ENCODE data around the gene DPRX. TPM values are rescaled to one million over a fixed set of nuclear protein-coding genes. Genes with fewer than 3 reads are reported as not detected.

DPRX gene
- total RNA-seq, 3 donors from 2014 or later = not detected

DNA sequence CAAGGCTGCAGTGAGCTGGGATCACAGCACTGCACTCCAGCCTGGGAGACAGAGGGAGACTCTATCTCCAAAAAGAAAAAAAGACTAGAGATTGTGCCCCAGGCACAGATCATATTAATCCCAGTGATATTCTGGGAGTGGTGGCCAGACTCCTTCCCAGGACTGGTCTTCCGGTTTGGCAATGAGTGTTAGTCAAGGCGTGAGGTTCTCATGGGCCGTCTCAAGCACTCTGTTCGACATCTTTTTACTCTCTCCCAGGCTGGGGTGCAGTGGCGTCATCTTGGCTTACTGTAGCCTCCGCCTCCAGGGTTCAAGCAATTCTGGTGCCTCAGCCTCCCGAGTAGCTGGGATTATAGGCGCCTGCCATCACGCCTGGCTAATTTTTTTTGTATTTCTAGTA lies 5.3 kb upstream of the DPRX start:
- Mint-ChIP-seq H3K36me3 (ENCODE audit: insufficient read depth) (no peaks in the 10 kb centered on the region), H3K9me3 (no peaks in the 10 kb centered on the region), H3K4me1 (ENCODE audit: low read depth) (no peaks in the 10 kb centered on the region)

DNA sequence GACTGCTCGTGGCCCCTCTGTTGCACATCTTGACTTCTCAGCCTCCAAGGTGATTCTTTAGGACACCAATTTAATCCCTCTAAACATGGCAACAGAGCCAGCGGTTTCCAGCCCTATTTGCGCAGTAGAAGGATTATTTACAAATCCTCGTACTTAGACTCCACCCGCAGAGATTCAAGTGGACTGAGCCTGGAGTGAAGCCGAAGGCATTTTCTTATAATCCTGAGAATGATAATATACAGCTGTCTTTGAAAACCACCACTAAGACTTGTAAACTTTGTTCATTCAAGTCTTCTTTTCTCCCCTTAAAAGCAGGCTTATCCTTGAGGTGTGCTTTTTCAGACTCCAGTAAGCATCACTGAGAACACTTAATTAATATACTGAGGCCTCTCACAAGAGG lies 4.8 kb upstream of the DPRX start:
- no peak for ATAC-seq
- DNase-seq = no peak
- Mint-ChIP-seq H3K36me3 (ENCODE audit: insufficient read depth) (no peaks in the 10 kb centered on the region), H3K4me3 (no peak overlapping the region), H3K9me3 (peaks cover 3% of the 10 kb centered on the region), H3K27me3 (ENCODE audit: low read depth) (no peaks in the 10 kb centered on the region), H3K4me1 (ENCODE audit: low read depth) (no peaks in the 10 kb centered on the region)

More for the DNA sequence above, 5.3 kb upstream of the DPRX start:
- ATAC-seq (no peak), DNase-seq (no peak)
- H3K4me3 Mint-ChIP-seq = no peak overlapping the region
- H3K27me3 Mint-ChIP-seq (ENCODE audit: low read depth) = no peaks in the 10 kb centered on the region

DNA sequence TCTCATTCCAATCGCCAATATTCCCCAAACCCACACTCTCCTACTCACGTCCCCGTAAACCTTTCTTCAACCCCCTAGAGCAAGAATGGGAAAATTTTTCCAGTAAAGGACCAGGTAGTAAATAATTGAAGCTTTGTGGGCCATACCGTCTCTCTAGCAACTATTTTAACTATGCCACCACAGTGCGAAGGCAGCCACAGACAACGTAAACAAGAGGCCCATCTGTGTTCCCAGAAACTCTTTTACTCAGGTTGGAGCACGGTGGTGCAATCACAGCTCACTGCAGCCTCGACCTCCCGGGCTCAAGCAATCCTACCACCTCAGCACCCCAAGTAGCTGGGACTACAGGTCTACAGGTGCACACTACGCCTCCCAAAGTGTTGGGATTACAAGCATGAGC lies 3.0 kb downstream of the DPRX start:
- Mint-ChIP-seq H3K9me3 (peaks cover 20% of the 10 kb centered on the region), H3K4me1 (ENCODE audit: low read depth) (no peaks in the 10 kb centered on the region), H3K4me3 (no peak overlapping the region), H3K27me3 (ENCODE audit: low read depth) (peaks cover 1% of the 10 kb centered on the region), H3K36me3 (ENCODE audit: insufficient read depth) (no peaks in the 10 kb centered on the region)
- ATAC-seq (no peak), DNase-seq (no peak)

DNA sequence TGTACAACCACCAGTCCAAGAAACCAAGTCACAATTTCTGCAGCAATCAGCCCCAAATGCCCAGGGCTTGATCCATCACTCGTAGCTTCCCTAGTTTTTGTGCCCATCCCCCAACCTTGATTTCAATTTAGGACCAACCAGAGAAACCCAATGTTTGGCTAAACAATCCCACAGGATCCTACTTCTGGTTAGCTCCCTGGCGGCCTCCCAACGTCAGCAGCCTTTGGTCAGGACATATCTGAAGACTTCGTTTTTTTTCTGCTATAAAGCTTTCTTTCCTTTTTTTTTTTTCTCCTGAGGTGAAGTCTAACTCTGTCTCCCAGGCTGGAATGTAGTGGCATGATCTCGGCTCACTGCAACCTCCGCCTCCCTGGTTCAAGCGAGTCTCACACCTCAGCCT lies 7.7 kb downstream of the DPRX start:
- peaks cover 22% of the 10 kb centered on the region for H3K9me3 Mint-ChIP-seq
- DNase-seq = no peak
- H3K4me1 Mint-ChIP-seq (ENCODE audit: low read depth) = no peaks in the 10 kb centered on the region
- peaks cover 1% of the 10 kb centered on the region for H3K27me3 Mint-ChIP-seq (ENCODE audit: low read depth)
- no peak for ATAC-seq
- H3K36me3 Mint-ChIP-seq (ENCODE audit: insufficient read depth) = no peaks in the 10 kb centered on the region
- H3K4me3 Mint-ChIP-seq = no peak overlapping the region

DNA sequence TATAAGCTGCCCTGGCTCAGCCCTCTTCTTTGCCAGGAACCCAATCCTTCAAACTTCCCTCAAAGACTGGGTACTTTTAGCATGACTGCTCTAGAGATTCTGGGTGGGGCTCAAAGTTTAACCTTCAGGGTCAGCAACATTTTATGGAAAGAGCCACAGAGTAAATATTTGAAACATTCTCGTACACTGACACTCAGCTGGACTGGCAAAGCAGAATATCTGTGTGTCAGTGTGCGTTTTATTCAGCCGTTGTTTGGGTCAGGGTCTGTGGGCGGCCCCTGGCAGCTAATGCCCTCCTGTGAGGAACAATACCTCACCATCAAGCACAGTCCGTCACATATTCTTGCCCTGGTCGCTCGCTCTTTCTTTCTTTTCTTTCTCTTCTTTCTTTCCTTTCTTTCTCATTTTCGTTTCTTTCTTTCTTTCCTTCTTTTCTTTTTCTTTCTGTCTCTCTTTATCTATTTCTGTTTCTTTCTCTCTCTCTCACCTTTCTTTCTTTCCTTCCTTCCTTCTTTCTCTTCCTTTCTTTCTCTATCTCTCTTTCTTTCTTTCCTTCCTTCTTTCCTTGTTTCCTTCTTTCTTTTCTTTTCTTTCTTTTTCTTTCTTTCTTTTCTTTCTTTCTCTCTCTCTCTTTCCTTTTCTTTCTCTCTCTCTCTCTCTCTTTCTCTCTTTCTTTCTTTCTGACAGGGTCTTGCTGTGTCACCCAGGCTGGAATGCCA lies 10.7 kb downstream of the DPRX start:
- Mint-ChIP-seq H3K36me3 (ENCODE audit: insufficient read depth) (no peaks in the 10 kb centered on the region), H3K4me3 (no peak overlapping the region), H3K4me1 (ENCODE audit: low read depth) (no peaks in the 10 kb centered on the region), H3K27me3 (ENCODE audit: low read depth) (no peaks in the 10 kb centered on the region), H3K9me3 (peaks cover 12% of the 10 kb centered on the region)
- DNase-seq = no peak
- no peak for ATAC-seq

DNA sequence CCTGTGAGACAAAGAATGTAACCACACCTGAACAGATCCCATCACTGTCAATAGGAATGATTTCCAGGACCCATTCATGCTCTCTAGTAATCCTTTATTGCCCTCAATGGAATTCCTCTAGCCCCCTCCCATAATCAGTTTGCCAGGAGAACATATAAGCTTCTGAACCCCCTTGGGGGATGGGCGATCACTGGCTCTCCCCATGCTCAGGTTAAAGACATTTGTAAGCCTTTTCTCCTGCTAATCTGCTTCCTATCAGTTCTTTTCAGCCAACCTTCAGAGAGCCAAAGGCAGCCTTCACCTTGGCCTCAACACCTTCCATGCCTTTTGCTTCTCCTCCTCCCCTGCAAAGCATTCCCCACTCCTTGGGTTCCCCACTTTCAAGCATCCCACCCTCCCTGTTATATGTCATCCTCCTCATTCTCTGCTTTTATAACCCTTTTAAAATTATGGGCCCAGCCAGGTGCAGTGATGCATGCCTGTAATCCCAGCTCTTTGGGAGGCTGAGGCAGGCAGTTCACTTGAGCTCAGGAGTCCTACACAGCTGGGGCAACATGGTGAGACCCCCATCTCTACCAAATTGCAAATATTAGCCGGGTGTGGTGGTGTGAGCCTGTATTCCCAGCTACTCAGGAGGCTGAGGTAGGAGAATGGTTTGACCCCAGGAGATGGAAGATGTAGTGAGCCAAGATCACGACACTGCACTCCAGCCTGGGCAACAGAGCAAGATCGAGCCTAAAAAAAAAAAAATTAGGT lies 12.4 kb downstream of the DPRX start:
- H3K36me3 Mint-ChIP-seq (ENCODE audit: insufficient read depth) = no peaks in the 10 kb centered on the region
- peaks cover 12% of the 10 kb centered on the region for H3K9me3 Mint-ChIP-seq
- H3K4me1 Mint-ChIP-seq (ENCODE audit: low read depth) = no peaks in the 10 kb centered on the region
- DNase-seq (no peak), ATAC-seq (no peak)
- no peak overlapping the region for H3K4me3 Mint-ChIP-seq
- H3K27me3 Mint-ChIP-seq (ENCODE audit: low read depth) = no peaks in the 10 kb centered on the region

DNA sequence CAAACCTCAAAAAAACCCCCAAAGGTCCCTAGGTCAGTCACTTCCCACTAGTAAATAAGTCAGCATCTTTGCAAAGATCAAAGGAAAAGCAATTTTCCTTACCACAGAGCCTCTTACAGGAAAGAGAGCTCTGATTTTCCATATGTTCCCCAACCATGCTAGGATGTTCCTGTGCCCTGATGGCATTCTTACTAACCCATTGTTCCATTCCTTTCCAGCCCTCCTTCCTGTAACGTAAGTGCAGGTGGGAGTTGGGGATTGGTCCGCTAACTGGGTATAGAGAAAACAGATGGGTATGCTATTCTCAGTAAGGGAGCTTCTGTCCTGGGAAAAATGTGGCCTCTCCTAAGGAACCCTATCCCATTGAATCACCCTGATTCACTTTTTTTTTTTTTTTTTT lies 14.3 kb downstream of the DPRX start:
- Mint-ChIP-seq H3K4me3 (no peak overlapping the region), H3K4me1 (ENCODE audit: low read depth) (no peaks in the 10 kb centered on the region), H3K36me3 (ENCODE audit: insufficient read depth) (no peaks in the 10 kb centered on the region), H3K27me3 (ENCODE audit: low read depth) (no peaks in the 10 kb centered on the region), H3K9me3 (peaks cover 16% of the 10 kb centered on the region)
- ATAC-seq (no peak), DNase-seq (no peak)

DNA sequence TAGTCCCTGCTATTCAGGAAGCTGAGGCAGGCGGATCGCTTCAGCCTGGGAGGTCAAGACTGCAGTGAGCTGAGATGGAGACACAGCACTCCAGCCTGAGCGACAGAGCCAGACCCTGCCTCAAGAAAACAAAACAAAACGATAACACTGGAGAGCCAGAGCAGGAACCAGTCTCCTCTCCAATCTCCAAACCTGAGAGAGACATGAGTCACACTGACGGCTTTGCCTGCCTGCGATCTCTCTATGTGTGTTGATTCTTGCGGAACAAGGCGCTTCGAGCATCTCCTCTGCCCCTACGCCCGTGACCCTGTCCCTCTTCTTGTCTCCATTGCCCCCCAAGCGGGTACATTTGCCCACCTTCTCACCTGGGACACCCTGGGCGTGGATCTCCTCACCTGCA lies 15.6 kb downstream of the DPRX start:
- DNase-seq = no peak
- H3K4me1 Mint-ChIP-seq (ENCODE audit: low read depth) = no peaks in the 10 kb centered on the region
- H3K9me3 Mint-ChIP-seq = peaks cover 16% of the 10 kb centered on the region
- no peaks in the 10 kb centered on the region for H3K36me3 Mint-ChIP-seq (ENCODE audit: insufficient read depth)
- H3K27me3 Mint-ChIP-seq (ENCODE audit: low read depth) = no peaks in the 10 kb centered on the region
- ATAC-seq = no peak
- H3K4me3 Mint-ChIP-seq = no peak overlapping the region

DNA sequence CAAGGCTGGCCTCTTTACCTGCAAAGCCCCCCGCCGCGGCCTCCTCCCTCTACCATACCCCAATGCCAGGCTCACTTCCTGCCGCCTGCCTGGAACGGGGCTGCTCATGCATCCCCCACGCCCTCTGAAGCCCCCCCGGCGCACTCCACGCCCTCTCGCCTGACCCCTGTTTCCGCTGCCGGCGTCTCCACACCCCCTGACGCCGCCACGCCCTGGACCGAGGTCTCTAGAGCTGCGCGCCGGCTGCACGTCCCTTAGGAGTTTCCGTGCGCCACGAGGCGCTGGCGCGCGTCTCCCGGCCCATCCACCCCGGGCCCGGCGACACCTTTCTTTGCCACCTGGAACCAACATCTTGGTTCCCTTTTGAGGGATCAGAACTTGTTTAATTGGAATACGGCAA lies 16.0 kb downstream of the DPRX start:
- no peaks in the 10 kb centered on the region for H3K36me3 Mint-ChIP-seq (ENCODE audit: insufficient read depth)
- H3K27me3 Mint-ChIP-seq (ENCODE audit: low read depth) = no peaks in the 10 kb centered on the region
- DNase-seq = no peak
- no peak overlapping the region for H3K4me3 Mint-ChIP-seq
- H3K4me1 Mint-ChIP-seq (ENCODE audit: low read depth) = no peaks in the 10 kb centered on the region
- ATAC-seq = no peak
- H3K9me3 Mint-ChIP-seq = peaks cover 14% of the 10 kb centered on the region

DNA sequence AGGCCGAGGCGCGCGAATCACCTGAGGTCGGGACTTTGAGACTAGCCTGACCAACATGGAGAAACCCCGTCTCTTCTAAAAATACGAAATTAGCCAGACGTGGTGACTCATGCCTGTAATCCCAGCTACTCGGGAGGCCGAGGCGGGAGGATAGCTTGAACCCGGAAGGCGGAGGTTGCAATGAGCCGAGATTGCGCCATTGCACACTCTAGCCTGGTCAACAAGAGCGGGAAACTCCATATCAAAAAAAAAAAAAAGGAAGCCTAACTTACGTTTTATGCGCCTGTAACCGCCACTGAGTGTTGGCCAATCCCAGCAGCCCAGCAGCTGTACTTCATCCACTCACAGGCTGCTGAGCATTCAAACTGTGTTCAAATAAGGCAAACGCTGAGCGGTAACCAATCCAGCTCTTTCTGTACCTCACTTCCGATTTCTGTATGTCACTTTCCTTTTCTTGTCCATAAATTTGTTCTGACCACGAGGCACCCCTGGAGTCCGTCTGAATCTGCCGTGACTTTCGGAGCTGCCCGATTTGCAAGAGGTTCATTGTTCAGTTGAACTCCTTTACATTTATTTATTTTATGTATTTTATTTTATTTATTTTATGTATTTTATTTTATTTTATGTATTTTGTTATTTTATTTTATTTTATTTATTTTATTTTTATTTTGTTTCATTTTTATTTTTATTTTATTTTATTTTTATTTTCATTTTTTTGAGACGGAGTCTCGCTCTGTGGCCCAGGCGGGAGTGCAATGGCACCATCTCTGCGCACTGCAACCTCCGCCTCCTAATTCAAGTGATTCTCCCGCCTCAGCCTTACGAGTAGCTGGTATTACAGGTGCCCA lies 18.2 kb downstream of the DPRX start:
- Mint-ChIP-seq H3K36me3 (ENCODE audit: insufficient read depth) (no peaks in the 10 kb centered on the region), H3K4me1 (ENCODE audit: low read depth) (no peaks in the 10 kb centered on the region), H3K27me3 (ENCODE audit: low read depth) (no peaks in the 10 kb centered on the region), H3K4me3 (no peak overlapping the region), H3K9me3 (peaks cover 16% of the 10 kb centered on the region)
- DNase-seq (no peak), ATAC-seq (no peak)

DNA sequence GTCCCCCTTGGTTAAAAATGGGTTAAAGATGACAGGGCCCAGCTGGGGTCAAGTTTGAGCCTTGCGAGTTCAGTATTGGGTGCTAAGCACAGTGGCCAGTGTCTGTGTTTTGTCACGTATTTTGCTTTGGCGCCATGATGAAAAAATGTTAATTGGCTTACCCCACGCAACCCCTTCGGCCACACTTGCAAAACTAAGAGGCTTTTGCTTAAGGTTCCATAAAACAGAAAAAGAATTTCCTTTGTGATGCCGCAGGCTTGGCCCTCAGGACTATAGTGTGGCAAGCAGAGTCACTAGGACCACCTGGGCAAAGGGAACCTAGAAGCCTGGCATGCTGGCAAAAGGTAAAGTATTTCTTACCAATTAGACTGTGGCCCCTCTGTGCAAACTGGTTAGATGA lies 20.7 kb downstream of the DPRX start:
- H3K4me3 Mint-ChIP-seq = no peak overlapping the region
- H3K36me3 Mint-ChIP-seq (ENCODE audit: insufficient read depth) = no peaks in the 10 kb centered on the region
- peaks cover 19% of the 10 kb centered on the region for H3K9me3 Mint-ChIP-seq
- ATAC-seq (no peak), DNase-seq (no peak)
- H3K27me3 Mint-ChIP-seq (ENCODE audit: low read depth) = no peaks in the 10 kb centered on the region
- no peaks in the 10 kb centered on the region for H3K4me1 Mint-ChIP-seq (ENCODE audit: low read depth)

DNA sequence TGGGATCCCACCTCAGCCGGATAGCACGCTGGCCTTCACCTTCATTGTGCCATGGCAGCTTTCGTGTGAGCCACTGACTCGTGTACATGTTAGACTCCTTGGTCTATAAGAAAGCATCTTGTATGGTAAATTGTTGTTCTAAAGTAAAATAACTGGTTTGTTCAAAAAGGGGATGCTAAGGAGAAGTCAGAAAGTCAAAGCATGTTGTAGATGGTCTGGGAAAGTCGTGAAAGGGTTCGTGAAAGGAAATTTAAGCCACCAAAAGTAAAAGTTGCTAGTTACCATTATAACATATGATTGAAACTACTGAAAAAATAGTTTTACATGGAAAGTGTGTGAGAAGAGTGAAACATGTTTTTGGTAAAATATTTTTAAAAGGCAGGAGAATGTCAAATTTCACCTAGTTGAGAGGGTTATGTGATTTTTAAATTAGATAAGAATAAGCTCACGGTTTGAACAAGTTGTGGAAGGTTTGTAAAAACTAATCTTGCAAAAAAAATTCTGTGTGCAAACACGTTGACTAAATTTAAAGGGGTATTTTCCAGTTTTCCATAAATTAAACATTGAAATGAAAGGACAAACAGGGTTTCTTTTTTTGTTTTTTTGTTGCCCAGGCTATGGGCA lies 23.4 kb downstream of the DPRX start:
- Mint-ChIP-seq H3K4me3 (no peak overlapping the region), H3K4me1 (ENCODE audit: low read depth) (no peaks in the 10 kb centered on the region), H3K27me3 (ENCODE audit: low read depth) (no peaks in the 10 kb centered on the region), H3K36me3 (ENCODE audit: insufficient read depth) (no peaks in the 10 kb centered on the region), H3K9me3 (peaks cover 21% of the 10 kb centered on the region)
- ATAC-seq (no peak), DNase-seq (no peak)

DNA sequence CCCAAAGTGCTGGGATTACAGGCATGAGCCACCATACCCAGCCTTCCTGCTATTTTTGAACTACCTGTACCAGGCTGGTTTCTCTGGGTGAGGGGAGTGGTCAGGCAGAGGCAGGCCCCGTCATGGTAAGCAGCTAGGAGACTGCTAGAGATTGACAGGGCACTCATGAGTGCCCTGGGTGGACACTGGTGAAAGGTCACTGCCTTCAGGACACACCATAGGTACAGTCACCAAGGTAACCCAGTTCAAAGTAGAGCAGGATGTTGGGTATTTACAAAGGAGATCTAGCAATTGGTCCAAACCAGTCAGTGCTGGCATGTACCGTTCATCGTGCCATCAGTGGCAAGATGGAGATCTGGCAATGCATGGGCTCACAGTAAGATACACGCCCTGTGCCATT lies 25.5 kb downstream of the DPRX start:
- DNase-seq (no peak), ATAC-seq (no peak)
- H3K36me3 Mint-ChIP-seq (ENCODE audit: insufficient read depth) = no peaks in the 10 kb centered on the region
- no peaks in the 10 kb centered on the region for H3K27me3 Mint-ChIP-seq (ENCODE audit: low read depth)
- H3K4me1 Mint-ChIP-seq (ENCODE audit: low read depth) = no peaks in the 10 kb centered on the region
- peaks cover 28% of the 10 kb centered on the region for H3K9me3 Mint-ChIP-seq
- no peak overlapping the region for H3K4me3 Mint-ChIP-seq

DNA sequence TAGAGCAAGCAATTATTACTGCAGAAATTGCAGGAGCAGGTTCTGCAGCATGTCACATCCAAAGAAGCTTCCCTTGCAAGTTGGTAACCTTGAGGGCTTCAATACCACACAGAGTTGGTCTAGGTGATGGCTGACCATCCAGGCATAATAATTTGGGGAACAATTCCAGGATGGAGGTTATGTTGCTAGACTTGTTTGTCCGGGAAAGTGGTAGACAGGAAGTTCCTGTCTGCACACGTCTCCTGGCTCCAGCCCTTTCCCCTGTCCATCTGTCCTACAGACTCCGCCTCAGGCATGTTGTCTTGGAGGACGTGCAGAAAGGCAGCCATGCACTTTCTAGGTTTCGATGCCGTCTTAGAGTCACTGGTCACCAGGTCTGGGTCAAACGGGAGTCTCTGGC lies 26.0 kb downstream of the DPRX start:
- no peak for ATAC-seq
- Mint-ChIP-seq H3K27me3 (ENCODE audit: low read depth) (no peaks in the 10 kb centered on the region), H3K9me3 (peaks cover 28% of the 10 kb centered on the region), H3K4me1 (ENCODE audit: low read depth) (no peaks in the 10 kb centered on the region), H3K36me3 (ENCODE audit: insufficient read depth) (no peaks in the 10 kb centered on the region), H3K4me3 (no peak overlapping the region)
- DNase-seq = no peak

All from activated T-cell treated with anti-CD3 and anti-CD28 coated beads, Interleukin-2, amount 50 U/mL, for 4 hours (primary cell).